Gastrocnemius medialis (tissue), 4 donors: Measurements from ENCODE around the gene NATD1. TPM values are rescaled to one million over a fixed set of nuclear protein-coding genes. Genes with fewer than 3 reads are reported as not detected.

Experiments
- ATAC-seq, 2 donors: fragments of 150-250 bp; one replicate each; pipeline ENCODE4 v1.9.1; 2016
- DNase-seq, 2 donors: peaks; one replicate each; pipeline ENCODE4 v3.0.0-alpha.2; 2019
- H3K27ac ChIP-seq, 4 donors: fragments of 200-600 bp; sonication (generic); 1 replicate in 1 of 4; 2 replicates in 3 of 4; pipeline ENCODE4 v1.5.1; 2016 to 2018; ENCODE audit warnings: mild to moderate bottlenecking in 2 of 4, moderate library complexity in 1 of 4
- H3K27me3 ChIP-seq, 3 donors: fragments of 200-600 bp; sonication (generic) in 2 of 3; 1 replicate in 1 of 3; 2 replicates in 2 of 3; pipeline versions ENCODE4 v1.5.1 to v1.6.0; 2016 to 2019; ENCODE audit warnings: mild to moderate bottlenecking in 1 of 3, moderate library complexity in 1 of 3
- H3K36me3 ChIP-seq, 2 donors: fragments of 200-600 bp; sonication (generic) in 1 of 2; one replicate each; pipeline ENCODE4 v1.5.1; 2017 to 2018
- H3K4me1 ChIP-seq, 2 donors: fragments of 200-600 bp; sonication (generic) in 1 of 2; one replicate each; pipeline ENCODE4 v1.5.1; 2016 to 2017; ENCODE audit warnings: mild to moderate bottlenecking in 2 of 2
- H3K4me3 ChIP-seq, 4 donors: fragments of 200-600 bp; sonication (generic) in 3 of 4; 1 replicate in 1 of 4; 2 replicates in 3 of 4; pipeline ENCODE4 v1.5.1; 2016 to 2019; ENCODE audit warnings: mild to moderate bottlenecking in 2 of 4
- H3K9me3 ChIP-seq, 3 donors: fragments of 200-600 bp; sonication (generic) in 2 of 3; 1 replicate in 1 of 3; 2 replicates in 2 of 3; pipeline ENCODE4 v1.5.1; 2016 to 2019
- CTCF ChIP-seq, 5 experiments: fragments of 450-650 bp in 3 of 5; fragments of 200-600 bp in 2 of 5; sonication (generic) in 2 of 5; IDR thresholded peaks in 4 of 5; conservative IDR thresholded peaks in 1 of 5; 1 replicate in 4 of 5; 2 replicates in 1 of 5; pipeline ENCODE4 v1.5.1; 2016 to 2019; ENCODE audit warnings: antibody characterized with exemption in 5 of 5, mild to moderate bottlenecking in 3 of 5, moderate library complexity in 3 of 5
- POLR2A ChIP-seq, 2 donors: fragments of 450-650 bp; IDR thresholded peaks; one replicate each; pipeline ENCODE4 v1.6.1; 2017; ENCODE audit warnings: antibody characterized with exemption in 2 of 2, mild to moderate bottlenecking in 2 of 2, moderate library complexity in 2 of 2
- in situ Hi-C, 4 donors: fragments of 200-750 bp; cut with MboI; loops; one replicate each; pipeline versions ENCODE4 v1.15.0 to v1.8.0; 2017; ENCODE audit warnings: low sequenced_read_pairs in 4 of 4
- intact Hi-C: fragments of 100-400 bp; cut with DNase I; formaldehyde crosslinking; loops from one replicate; pipeline ENCODE4 v1.15.1; 2023; ENCODE audit warnings: low total_unique reads
- total RNA-seq, 4 donors: library from RNA; depleted of rRNA; stranded (reverse); fragments of >200 nt; gene quantifications; one replicate each; pipeline versions ENCODE4 v1.1.0 to v1.2.3, GENCODE V29; 2016

The NATD1 gene
- total RNA-seq, 4 donors from 2014 or later = 10.1 to 21.2 (median 15.5) TPM

- DNase-seq = no peak
- in situ Hi-C loops (loop anchor here in 1 of 4 donors (10.0 kb wide), 1 partner anchor 238 kb away; no protein-coding TSS in a partner anchor), intact Hi-C loops (no loop called here)
Measured at GRCh38 chr17:21272881-21273792, 19.9 kb upstream of the NATD1 start.

GRCh38 chr17:21272250-21272649 is 19.0 kb upstream of the NATD1 start:
- no peak overlapping the region for H3K4me3 ChIP-seq
- in situ Hi-C loops = loop anchor here in 1 of 4 donors (10.0 kb wide), 1 partner anchor 237 kb away; no protein-coding TSS in a partner anchor
- peaks cover 15 to 16% of the 10 kb centered on the region in 2 donors for H3K4me1 ChIP-seq
- DNase-seq (no peak), ATAC-seq (no peak)
- no peak overlapping the region for H3K27ac ChIP-seq
- TF ChIP-seq POLR2A (IDR thresholded peaks at IDR 0.05) (no peak), CTCF (IDR thresholded peaks at IDR 0.05 in 4 of 5, conservative IDR thresholded peaks at IDR 0.05 in 1 of 5) (no peak)
- H3K9me3 ChIP-seq = no peaks in the 10 kb centered on the region
- H3K27me3 ChIP-seq = no peaks in the 10 kb centered on the region
- H3K36me3 ChIP-seq = no peaks in the 10 kb centered on the region
- intact Hi-C loops = no loop called here

More at GRCh38 chr17:21272881-21273792, 19.9 kb upstream of the NATD1 start:
- Histone ChIP-seq H3K4me3 (no peak overlapping the region), H3K27ac (no peak overlapping the region), H3K36me3 (no peaks in the 10 kb centered on the region), H3K9me3 (no peaks in the 10 kb centered on the region), H3K4me1 (peaks cover 16 to 17% of the 10 kb centered on the region in 2 donors), H3K27me3 (no peaks in the 10 kb centered on the region)
- TF ChIP-seq CTCF (IDR thresholded peaks at IDR 0.05 in 4 of 5, conservative IDR thresholded peaks at IDR 0.05 in 1 of 5) = no peak
- no peak for TF ChIP-seq POLR2A (IDR thresholded peaks at IDR 0.05)
- ATAC-seq = no peak

GRCh38 chr17:21271454-21272183 is 18.4 kb upstream of the NATD1 start:
- ATAC-seq (no peak), DNase-seq (no peak)
- H3K4me3 ChIP-seq = no peak overlapping the region
- no peaks in the 10 kb centered on the region for H3K9me3 ChIP-seq
- H3K27ac ChIP-seq = no peak overlapping the region
- intact Hi-C loops = no loop called here
- in situ Hi-C loops = loop anchor here in 1 of 4 donors (10.0 kb wide), 1 partner anchor 237 kb away; no protein-coding TSS in a partner anchor
- H3K36me3 ChIP-seq = no peaks in the 10 kb centered on the region
- H3K4me1 ChIP-seq = peaks cover 15 to 16% of the 10 kb centered on the region in 2 donors
- no peaks in the 10 kb centered on the region for H3K27me3 ChIP-seq
- TF ChIP-seq POLR2A (IDR thresholded peaks at IDR 0.05) = no peak
- no peak for TF ChIP-seq CTCF (IDR thresholded peaks at IDR 0.05 in 4 of 5, conservative IDR thresholded peaks at IDR 0.05 in 1 of 5)

- Histone ChIP-seq H3K4me3 (no peak overlapping the region), H3K36me3 (no peaks in the 10 kb centered on the region), H3K27ac (no peak overlapping the region), H3K9me3 (no peaks in the 10 kb centered on the region), H3K4me1 (peaks cover 1 to 2% of the 10 kb centered on the region in 2 donors), H3K27me3 (no peaks in the 10 kb centered on the region)
- ATAC-seq (no peak), DNase-seq (no peak)
- TF ChIP-seq CTCF (IDR thresholded peaks at IDR 0.05 in 4 of 5, conservative IDR thresholded peaks at IDR 0.05 in 1 of 5) (no peak), POLR2A (IDR thresholded peaks at IDR 0.05) (no peak)
- intact Hi-C loops = no loop called here
- in situ Hi-C loops = no loop called here
Measured at GRCh38 chr17:21269394-21269793, 16.2 kb upstream of the NATD1 start.
